ENCODE data around the gene CCDC57.

The CCDC57 gene

GRCh38 chr17:82184761-82185160 is 27.9 kb downstream of the CCDC57 start:
- H3K9ac ChIP-seq (ENCODE audit: low read length), result no peak overlapping the region
- H4K20me1 ChIP-seq (ENCODE audit: insufficient read depth, low read length), result no peaks in the 10 kb centered on the region
- TF ChIP-seq EZH2phosphoT487 (IDR thresholded peaks at IDR 0.05; ENCODE audit: low read length), result no peak
- TF ChIP-seq, protein P1, sequence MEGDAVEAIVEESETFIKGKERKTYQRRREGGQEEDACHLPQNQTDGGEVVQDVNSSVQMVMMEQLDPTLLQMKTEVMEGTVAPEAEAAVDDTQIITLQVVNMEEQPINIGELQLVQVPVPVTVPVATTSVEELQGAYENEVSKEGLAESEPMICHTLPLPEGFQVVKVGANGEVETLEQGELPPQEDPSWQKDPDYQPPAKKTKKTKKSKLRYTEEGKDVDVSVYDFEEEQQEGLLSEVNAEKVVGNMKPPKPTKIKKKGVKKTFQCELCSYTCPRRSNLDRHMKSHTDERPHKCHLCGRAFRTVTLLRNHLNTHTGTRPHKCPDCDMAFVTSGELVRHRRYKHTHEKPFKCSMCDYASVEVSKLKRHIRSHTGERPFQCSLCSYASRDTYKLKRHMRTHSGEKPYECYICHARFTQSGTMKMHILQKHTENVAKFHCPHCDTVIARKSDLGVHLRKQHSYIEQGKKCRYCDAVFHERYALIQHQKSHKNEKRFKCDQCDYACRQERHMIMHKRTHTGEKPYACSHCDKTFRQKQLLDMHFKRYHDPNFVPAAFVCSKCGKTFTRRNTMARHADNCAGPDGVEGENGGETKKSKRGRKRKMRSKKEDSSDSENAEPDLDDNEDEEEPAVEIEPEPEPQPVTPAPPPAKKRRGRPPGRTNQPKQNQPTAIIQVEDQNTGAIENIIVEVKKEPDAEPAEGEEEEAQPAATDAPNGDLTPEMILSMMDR (IDR thresholded peaks at IDR 0.05; ENCODE audit: low read length), result no peak
- TF ChIP-seq EZH2 (optimal IDR thresholded peaks at IDR 0.05; ENCODE audit: low read depth, low read length), result no peak
- H3K9me2 ChIP-seq (replicated peaks; ENCODE audit: insufficient read depth, low read length), result no peaks in the 10 kb centered on the region
- no peaks in the 10 kb centered on the region for H3K79me2 ChIP-seq (ENCODE audit: low read length)
- no peaks in the 10 kb centered on the region for H3K4me1 ChIP-seq (ENCODE audit: low read length)
- no peak for DNase-seq
- no peak overlapping the region for H2AFZ ChIP-seq (ENCODE audit: low read length)
- no peaks in the 10 kb centered on the region for H3K9me3 ChIP-seq (replicated peaks; ENCODE audit: insufficient read depth, low read length)
- no peaks in the 10 kb centered on the region for H3F3A ChIP-seq (ENCODE audit: insufficient read depth, low read length)
- no peaks in the 10 kb centered on the region for H3K36me3 ChIP-seq (replicated peaks; ENCODE audit: insufficient read depth, low read length)
- H3K4me3 ChIP-seq (ENCODE audit: low read length), result no peak overlapping the region
- H3K27ac ChIP-seq (ENCODE audit: low read length), result no peak overlapping the region
- H3K27me3 ChIP-seq (replicated peaks; ENCODE audit: insufficient read depth, low read length), result no peaks in the 10 kb centered on the region
- no peak overlapping the region for H3K4me2 ChIP-seq (ENCODE audit: low read depth, low read length)

DNA sequence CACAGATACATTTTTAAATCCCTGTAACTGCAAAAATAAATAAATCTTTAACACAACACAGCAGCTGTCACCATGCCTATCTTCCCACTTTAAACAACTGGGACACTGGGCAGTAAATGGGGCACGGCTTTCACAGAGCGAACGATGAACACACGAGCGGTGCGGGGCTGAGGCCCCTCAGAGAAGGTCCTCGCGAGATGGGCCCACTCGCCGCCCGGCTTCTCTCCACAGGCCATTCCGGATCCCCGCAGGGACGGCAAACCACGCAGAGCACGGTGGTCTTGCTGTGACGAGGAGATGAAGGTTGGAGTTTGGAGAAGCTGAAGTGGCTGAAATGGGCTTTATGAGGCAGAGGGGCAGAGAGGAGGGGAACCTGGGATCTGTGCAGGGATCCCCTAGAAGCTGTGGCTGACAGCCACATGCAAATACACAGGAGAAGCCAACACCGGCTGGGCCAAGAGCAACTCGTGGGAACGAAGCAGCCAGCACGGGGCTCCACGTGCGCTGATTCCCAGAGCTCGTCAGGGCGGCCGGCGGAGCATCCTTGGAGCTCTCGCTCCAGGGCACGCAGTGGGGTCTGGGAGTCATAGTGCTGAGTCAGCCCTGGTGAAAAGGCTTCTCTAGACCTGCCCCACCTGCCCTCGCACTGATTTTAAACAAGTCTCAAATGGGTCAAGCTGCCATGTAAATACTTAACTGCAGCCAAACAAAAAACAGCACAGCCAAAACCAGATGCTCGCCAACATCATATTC is 31.7 kb downstream of the CCDC57 start:
- no peak overlapping the region for H2AFZ ChIP-seq (ENCODE audit: low read length)
- TF ChIP-seq EZH2 (optimal IDR thresholded peaks at IDR 0.05; ENCODE audit: low read depth, low read length) (no peak), EZH2phosphoT487 (IDR thresholded peaks at IDR 0.05; ENCODE audit: low read length) (no peak)
- TF ChIP-seq, protein P1 (IDR thresholded peaks at IDR 0.05; ENCODE audit: low read length), result no peak
- no peaks in the 10 kb centered on the region for H3K27me3 ChIP-seq (replicated peaks; ENCODE audit: insufficient read depth, low read length)
- no peaks in the 10 kb centered on the region for H3F3A ChIP-seq (ENCODE audit: insufficient read depth, low read length)
- no peaks in the 10 kb centered on the region for H3K4me1 ChIP-seq (ENCODE audit: low read length)
- no peak overlapping the region for H3K27ac ChIP-seq (ENCODE audit: low read length)
- H3K4me3 ChIP-seq (ENCODE audit: low read length), result no peak overlapping the region
- H3K36me3 ChIP-seq (replicated peaks; ENCODE audit: insufficient read depth, low read length), result no peaks in the 10 kb centered on the region
- no peaks in the 10 kb centered on the region for H3K9me3 ChIP-seq (replicated peaks; ENCODE audit: insufficient read depth, low read length)
- no peak overlapping the region for H3K9ac ChIP-seq (ENCODE audit: low read length)
- no peaks in the 10 kb centered on the region for H4K20me1 ChIP-seq (ENCODE audit: insufficient read depth, low read length)
- H3K9me2 ChIP-seq (replicated peaks; ENCODE audit: insufficient read depth, low read length), result no peaks in the 10 kb centered on the region
- no peaks in the 10 kb centered on the region for H3K79me2 ChIP-seq (ENCODE audit: low read length)
- no peak for DNase-seq
- no peak overlapping the region for H3K4me2 ChIP-seq (ENCODE audit: low read depth, low read length)

DNA sequence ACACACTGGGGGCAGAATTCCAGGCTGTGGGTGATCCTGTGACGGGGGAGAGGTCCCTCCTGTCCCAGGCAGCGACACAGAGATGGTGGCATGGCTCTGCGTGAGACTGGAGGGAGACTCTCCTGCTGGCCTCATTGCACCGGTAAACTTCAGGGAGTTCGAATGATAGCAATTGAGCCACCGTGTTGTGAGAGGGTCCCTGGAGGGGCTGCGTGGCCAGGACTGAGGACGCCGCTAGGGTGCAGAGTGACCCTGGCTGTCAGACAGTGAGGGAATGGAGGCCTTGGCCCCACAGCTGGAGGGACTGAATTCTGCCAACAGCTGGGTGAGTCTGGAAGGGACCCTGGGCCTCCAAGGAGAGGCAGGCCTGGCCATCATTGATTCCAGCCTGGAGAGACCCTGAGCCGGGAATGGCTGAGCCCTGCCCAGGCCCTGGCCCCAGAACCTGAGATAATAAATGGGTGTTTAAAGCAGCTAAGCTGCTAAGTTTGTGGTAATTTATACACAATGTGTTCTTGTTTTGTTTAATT is 32.6 kb downstream of the CCDC57 start:
- no peak for DNase-seq
- no peak overlapping the region for H3K4me3 ChIP-seq (ENCODE audit: low read length)
- no peaks in the 10 kb centered on the region for H3K9me2 ChIP-seq (replicated peaks; ENCODE audit: insufficient read depth, low read length)
- no peak overlapping the region for H3K27ac ChIP-seq (ENCODE audit: low read length)
- H3K4me2 ChIP-seq (ENCODE audit: low read depth, low read length), result no peak overlapping the region
- no peaks in the 10 kb centered on the region for H3K36me3 ChIP-seq (replicated peaks; ENCODE audit: insufficient read depth, low read length)
- H3K9me3 ChIP-seq (replicated peaks; ENCODE audit: insufficient read depth, low read length), result no peaks in the 10 kb centered on the region
- H3K79me2 ChIP-seq (ENCODE audit: low read length), result no peaks in the 10 kb centered on the region
- H4K20me1 ChIP-seq (ENCODE audit: insufficient read depth, low read length), result no peaks in the 10 kb centered on the region
- H2AFZ ChIP-seq (ENCODE audit: low read length), result no peak overlapping the region
- H3F3A ChIP-seq (ENCODE audit: insufficient read depth, low read length), result no peaks in the 10 kb centered on the region
- H3K27me3 ChIP-seq (replicated peaks; ENCODE audit: insufficient read depth, low read length), result no peaks in the 10 kb centered on the region
- no peak overlapping the region for H3K9ac ChIP-seq (ENCODE audit: low read length)
- TF ChIP-seq EZH2 (optimal IDR thresholded peaks at IDR 0.05; ENCODE audit: low read depth, low read length) (no peak), EZH2phosphoT487 (IDR thresholded peaks at IDR 0.05; ENCODE audit: low read length) (no peak)
- TF ChIP-seq, protein P1 (IDR thresholded peaks at IDR 0.05; ENCODE audit: low read length), result no peak
- H3K4me1 ChIP-seq (ENCODE audit: low read length), result no peaks in the 10 kb centered on the region

Measured in MM.1S (cell line).